Ureter (tissue), 1 donor: ENCODE data around the gene RC3H1. TPM values are rescaled to one million over a fixed set of nuclear protein-coding genes. Genes with fewer than 3 reads are reported as not detected.
A peak's percentile ranks its signal among the peaks of the same experiment; 100 is the strongest.
"Not testable (repeated sequence)": the region's sequence is repeated elsewhere in the genome, so short reads cannot be mapped to it uniquely, and the experiment has no call there.

Experiments used
- DNase-seq: peaks from one replicate; pipeline ENCODE4 v3.0.0-alpha.2; 2020; ENCODE audit warnings: low spot score
- total RNA-seq: library from RNA; stranded (reverse); gene quantifications from one replicate; pipeline ENCODE4 v1.2.4, GENCODE V29; 2023
- donor health status: DM: yes; HTN: yes; CAD: no.

Gene RC3H1
- total RNA-seq, result 49.1 TPM

- peak; percentile 94 for DNase-seq
Measured at GRCh38 chr1:174022080-174022975, at the start of gene RC3H1. TSS of gene RC3H1 (minus strand) at chr1:174022357. CDS start at chr1:173992985, 29,372 bp downstream.

- DNase-seq, result no peak
Measured at GRCh38 chr1:174070614-174071013, 48.5 kb upstream of the RC3H1 start.

- no peak for DNase-seq
Measured at GRCh38 chr1:174068000-174068399, 45.8 kb upstream of the RC3H1 start.

- no peak for DNase-seq
Measured at GRCh38 chr1:174060090-174060489, 37.9 kb upstream of the RC3H1 start.

- DNase-seq, result no peak
Measured at GRCh38 chr1:174058624-174059023, 36.5 kb upstream of the RC3H1 start.

- not testable (repeated sequence) for DNase-seq
Measured at GRCh38 chr1:174056609-174057008, 34.5 kb upstream of the RC3H1 start.

GRCh38 chr1:174055797-174056196 is 33.6 kb upstream of the RC3H1 start:
- DNase-seq, result not testable (repeated sequence)

GRCh38 chr1:174053826-174054225 is 31.7 kb upstream of the RC3H1 start:
- DNase-seq, result no peak

GRCh38 chr1:174052621-174053020 is 30.5 kb upstream of the RC3H1 start:
- no peak for DNase-seq

GRCh38 chr1:174051956-174052355 is 29.8 kb upstream of the RC3H1 start:
- no peak for DNase-seq

GRCh38 chr1:174049514-174049913 is 27.4 kb upstream of the RC3H1 start:
- no peak for DNase-seq

GRCh38 chr1:174044418-174045222 is 22.5 kb upstream of the RC3H1 start:
- no peak for DNase-seq

GRCh38 chr1:174042509-174042908 is 20.4 kb upstream of the RC3H1 start:
- not testable (repeated sequence) for DNase-seq

GRCh38 chr1:174041369-174041768 is 19.2 kb upstream of the RC3H1 start:
- no peak for DNase-seq

- no peak for DNase-seq
Measured at GRCh38 chr1:174040387-174040786, 18.2 kb upstream of the RC3H1 start.

GRCh38 chr1:174039027-174039426 is 16.9 kb upstream of the RC3H1 start:
- no peak for DNase-seq

- no peak for DNase-seq
Measured at GRCh38 chr1:174036798-174037197, 14.6 kb upstream of the RC3H1 start.

GRCh38 chr1:174036204-174036603 is 14.0 kb upstream of the RC3H1 start:
- no peak for DNase-seq

- DNase-seq, result no peak
Measured at GRCh38 chr1:174032671-174033222, 10.6 kb upstream of the RC3H1 start.

- DNase-seq, result no peak
Measured at GRCh38 chr1:174031099-174031498, 8.9 kb upstream of the RC3H1 start.

GRCh38 chr1:174028495-174028894 is 6.3 kb upstream of the RC3H1 start:
- DNase-seq, result no peak

- DNase-seq, result no peak
Measured at GRCh38 chr1:174023440-174023839, 1.3 kb upstream of the RC3H1 start.

- DNase-seq, result no peak
Measured at GRCh38 chr1:174022976-174023277, 770 bp upstream of the RC3H1 start.
